Progenitor cell of endocrine pancreas (in vitro differentiated cells): ENCODE measurements around the gene CEACAM7. TPM values are rescaled to one million over a fixed set of nuclear protein-coding genes. Genes with fewer than 3 reads are reported as not detected.

Experiments
- DNase-seq: peaks from one replicate; pipeline ENCODE4 v3.0.0; 2021; ENCODE audit warnings: low spot score; ENCODE audit not compliant: unreplicated experiment
- H3K27ac Mint-ChIP-seq: 2 replicates; pipeline ENCODE4 v1.8.0; 2021; ENCODE audit warnings: mild to moderate bottlenecking, moderate library complexity, mixed read lengths
- H3K27me3 Mint-ChIP-seq: 2 replicates; pipeline ENCODE4 v1.8.0; 2021; ENCODE audit warnings: mixed read lengths
- H3K36me3 Mint-ChIP-seq: 2 replicates; pipeline ENCODE4 v1.8.0; 2022; ENCODE audit warnings: mixed read lengths; ENCODE audit not compliant: insufficient read depth
- H3K4me1 Mint-ChIP-seq: 2 replicates; pipeline ENCODE4 v1.8.0; 2021; ENCODE audit warnings: low read depth, mixed read lengths
- H3K4me3 Mint-ChIP-seq: 2 replicates; pipeline ENCODE4 v1.8.0; 2021; ENCODE audit warnings: low read depth, mild to moderate bottlenecking, moderate library complexity, mixed read lengths
- H3K9me3 Mint-ChIP-seq: 2 replicates; pipeline ENCODE4 v1.8.0; 2021; ENCODE audit warnings: low read depth, mixed read lengths
- total RNA-seq: library from RNA; stranded (reverse); gene quantifications from 2 replicates; pipeline ENCODE4 v1.2.1, GENCODE V29; 2021
- TF ChIP-seq, protein P1 (sequence below): fragments of 200-600 bp; sonication (generic); IDR thresholded peaks from one replicate; pipeline ENCODE4 v1.5.0; 2021; ENCODE audit warnings: antibody characterized with exemption, mild to moderate bottlenecking; ENCODE audit not compliant: unreplicated experiment

Gene CEACAM7
- total RNA-seq, 1 donor from 2014 or later, result not detected

DNA sequence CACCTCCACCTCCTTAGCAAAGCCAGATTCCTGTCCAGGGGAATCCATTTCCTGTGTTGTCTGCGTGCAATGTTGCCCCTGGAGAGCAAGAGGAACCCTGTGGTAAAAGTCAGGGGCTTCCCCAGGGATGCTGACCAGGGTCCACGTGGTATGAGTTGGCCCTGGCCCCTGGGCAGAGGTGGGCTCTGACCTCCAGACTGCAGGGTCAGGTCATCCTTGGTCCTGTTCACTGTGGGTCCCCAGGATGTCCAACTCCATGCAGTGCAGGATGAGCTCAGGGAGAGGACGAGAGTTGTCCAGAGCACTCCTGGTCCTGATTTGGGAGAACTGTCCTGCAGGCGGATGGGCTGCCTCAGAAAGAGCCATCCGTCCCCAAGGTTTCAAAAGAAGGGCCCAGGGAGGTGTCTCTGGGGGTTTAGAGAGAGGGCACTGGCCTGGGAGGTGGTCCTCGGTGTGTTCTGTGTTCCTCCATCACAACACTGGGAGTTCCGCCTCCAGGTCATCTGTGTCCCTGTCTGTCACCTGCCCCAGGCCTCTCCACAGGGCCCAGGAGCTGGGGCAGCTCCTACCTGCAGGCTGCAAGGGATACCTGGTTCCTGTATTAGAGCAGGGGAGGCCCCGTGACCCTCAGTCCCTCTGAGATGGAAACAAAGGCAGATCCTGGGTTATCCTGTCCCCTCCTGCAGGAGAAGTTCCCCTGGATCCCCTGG is 59.9 kb downstream of the CEACAM7 start:
- Mint-ChIP-seq H3K36me3 (peaks cover 1% of the 10 kb centered on the region), H3K4me3 (no peak overlapping the region), H3K9me3 (peaks cover 35% of the 10 kb centered on the region), H3K27me3 (no peaks in the 10 kb centered on the region), H3K4me1 (no peaks in the 10 kb centered on the region), H3K27ac (no peak overlapping the region)
- no peak for DNase-seq
- TF ChIP-seq, protein P1, sequence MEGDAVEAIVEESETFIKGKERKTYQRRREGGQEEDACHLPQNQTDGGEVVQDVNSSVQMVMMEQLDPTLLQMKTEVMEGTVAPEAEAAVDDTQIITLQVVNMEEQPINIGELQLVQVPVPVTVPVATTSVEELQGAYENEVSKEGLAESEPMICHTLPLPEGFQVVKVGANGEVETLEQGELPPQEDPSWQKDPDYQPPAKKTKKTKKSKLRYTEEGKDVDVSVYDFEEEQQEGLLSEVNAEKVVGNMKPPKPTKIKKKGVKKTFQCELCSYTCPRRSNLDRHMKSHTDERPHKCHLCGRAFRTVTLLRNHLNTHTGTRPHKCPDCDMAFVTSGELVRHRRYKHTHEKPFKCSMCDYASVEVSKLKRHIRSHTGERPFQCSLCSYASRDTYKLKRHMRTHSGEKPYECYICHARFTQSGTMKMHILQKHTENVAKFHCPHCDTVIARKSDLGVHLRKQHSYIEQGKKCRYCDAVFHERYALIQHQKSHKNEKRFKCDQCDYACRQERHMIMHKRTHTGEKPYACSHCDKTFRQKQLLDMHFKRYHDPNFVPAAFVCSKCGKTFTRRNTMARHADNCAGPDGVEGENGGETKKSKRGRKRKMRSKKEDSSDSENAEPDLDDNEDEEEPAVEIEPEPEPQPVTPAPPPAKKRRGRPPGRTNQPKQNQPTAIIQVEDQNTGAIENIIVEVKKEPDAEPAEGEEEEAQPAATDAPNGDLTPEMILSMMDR, result no peak

GRCh38 chr19:41626877-41627276 is 61.2 kb downstream of the CEACAM7 start, which contains the start of gene CEACAM4:
TSS of gene CEACAM4 (minus strand) at chr19:41627074. CDS start at chr19:41626963, 111 bp downstream.
- H3K27me3 Mint-ChIP-seq, result no peaks in the 10 kb centered on the region
- no peak within 1 kb of the TSS for H3K4me3 Mint-ChIP-seq
- peaks cover 1% of the 10 kb centered on the region for H3K36me3 Mint-ChIP-seq
- DNase-seq, result no peak
- H3K4me1 Mint-ChIP-seq, result no peaks in the 10 kb centered on the region
- H3K9me3 Mint-ChIP-seq, result peaks cover 37% of the 10 kb centered on the region
- H3K27ac Mint-ChIP-seq, result no peak within 1 kb of the TSS
- TF ChIP-seq, protein P1, result no peak

DNA sequence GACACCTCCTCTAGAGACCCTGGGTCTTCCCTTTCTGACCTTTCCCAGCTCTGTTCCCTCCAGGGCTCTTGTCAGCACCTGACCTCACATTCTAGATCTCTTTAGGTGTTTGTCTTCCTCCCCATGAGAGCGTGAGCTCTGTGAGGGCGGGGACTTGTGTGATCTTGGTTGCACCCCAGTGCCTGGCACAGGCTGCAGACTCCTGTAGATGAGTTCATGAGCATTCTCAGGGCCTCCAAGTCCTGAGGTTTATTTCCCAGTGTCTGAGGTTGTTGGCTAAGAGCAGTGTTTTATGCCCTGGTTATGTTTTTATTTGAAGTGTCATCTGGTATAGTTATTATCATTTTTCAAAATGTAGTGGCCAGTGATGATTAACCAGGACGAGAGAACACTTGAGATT is 61.8 kb downstream of the CEACAM7 start:
- H3K27me3 Mint-ChIP-seq, result no peaks in the 10 kb centered on the region

DNA sequence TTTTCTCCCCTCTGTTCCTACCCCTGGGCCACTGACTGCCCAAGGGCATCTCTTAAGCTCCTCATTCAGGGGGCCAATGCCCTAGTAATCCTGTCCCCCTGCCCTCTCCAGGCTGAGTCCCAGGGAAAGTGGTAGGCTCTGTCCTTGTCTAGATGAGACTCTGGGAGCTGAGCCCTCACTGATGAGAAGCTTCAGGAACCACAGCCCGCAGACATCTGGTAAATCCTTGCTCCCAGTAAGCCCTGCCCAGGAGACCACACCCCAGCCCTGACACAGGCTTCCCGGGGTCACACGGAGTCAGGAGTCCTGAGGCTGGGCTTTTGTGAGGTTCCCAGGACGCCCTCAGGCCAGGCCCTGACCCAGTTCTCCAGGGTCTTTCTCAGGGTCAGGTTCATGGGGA is 63.1 kb downstream of the CEACAM7 start:
- TF ChIP-seq, protein P1, result no peak
- Mint-ChIP-seq H3K36me3 (peaks cover 1% of the 10 kb centered on the region), H3K4me1 (no peaks in the 10 kb centered on the region), H3K27me3 (no peaks in the 10 kb centered on the region), H3K27ac (no peak overlapping the region), H3K4me3 (no peak overlapping the region), H3K9me3 (peaks cover 25% of the 10 kb centered on the region)
- DNase-seq, result no peak

More for the DNA sequence above, 61.8 kb downstream of the CEACAM7 start:
- no peak for DNase-seq
- TF ChIP-seq, protein P1, result no peak
- Mint-ChIP-seq H3K27ac (no peak overlapping the region), H3K4me1 (no peaks in the 10 kb centered on the region), H3K4me3 (no peak overlapping the region), H3K36me3 (peaks cover 1% of the 10 kb centered on the region), H3K9me3 (peaks cover 35% of the 10 kb centered on the region)

- no peaks in the 10 kb centered on the region for H3K4me1 Mint-ChIP-seq
- H3K4me3 Mint-ChIP-seq, result no peak overlapping the region
- H3K9me3 Mint-ChIP-seq, result peaks cover 25% of the 10 kb centered on the region
- peaks cover 1% of the 10 kb centered on the region for H3K36me3 Mint-ChIP-seq
- H3K27me3 Mint-ChIP-seq, result no peaks in the 10 kb centered on the region
- TF ChIP-seq, protein P1, result no peak
- H3K27ac Mint-ChIP-seq, result no peak overlapping the region
- DNase-seq, result no peak
Observed at GRCh38 chr19:41624515-41624914, 63.6 kb downstream of the CEACAM7 start.
